Endothelial cell (in vitro differentiated cells): Measurements from ENCODE around the gene OR2Y1. TPM values are rescaled to one million over a fixed set of nuclear protein-coding genes. Genes with fewer than 3 reads are reported as not detected.

Experiments
- DNase-seq: peaks from one replicate; pipeline ENCODE4 v3.0.0; 2021; ENCODE audit warnings: low spot score
- H3K27ac Mint-ChIP-seq: one replicate; pipeline ENCODE4 v1.8.0; 2021; ENCODE audit warnings: mixed read lengths, inconsistent platforms; ENCODE audit not compliant: unreplicated experiment
- H3K27me3 Mint-ChIP-seq: one replicate; pipeline ENCODE4 v1.8.0; 2021; ENCODE audit warnings: mild to moderate bottlenecking, moderate library complexity, mixed read lengths, inconsistent platforms; ENCODE audit not compliant: unreplicated experiment
- H3K36me3 Mint-ChIP-seq: one replicate; pipeline ENCODE4 v1.8.0; 2021; ENCODE audit warnings: mild to moderate bottlenecking, low read depth, mixed read lengths, inconsistent platforms; ENCODE audit not compliant: unreplicated experiment
- H3K4me1 Mint-ChIP-seq: one replicate; pipeline ENCODE4 v1.8.0; 2021; ENCODE audit warnings: mild to moderate bottlenecking, mixed read lengths, inconsistent platforms; ENCODE audit not compliant: unreplicated experiment
- H3K4me3 Mint-ChIP-seq: one replicate; pipeline ENCODE4 v1.8.0; 2021; ENCODE audit warnings: mild to moderate bottlenecking, mixed read lengths, inconsistent platforms; ENCODE audit not compliant: unreplicated experiment
- H3K9me3 Mint-ChIP-seq: one replicate; pipeline ENCODE4 v1.8.0; 2021; ENCODE audit warnings: mixed read lengths, inconsistent platforms; ENCODE audit not compliant: unreplicated experiment
- total RNA-seq: library from RNA; stranded (reverse); fragmentation: NEBNext Ultra II Directional; extraction: Animal tissue kit (Norgen Biotek cat#: 25700); gene quantifications from one replicate; pipeline ENCODE4 v1.2.1, GENCODE V29; 2021; ENCODE audit not compliant: unreplicated experiment
- TF ChIP-seq, protein P1 (sequence below): fragments of 200-600 bp; sonication (generic); IDR thresholded peaks from one replicate; pipeline ENCODE4 v1.5.0; 2021; ENCODE audit warnings: antibody characterized with exemption; ENCODE audit not compliant: unreplicated experiment

The OR2Y1 gene
- total RNA-seq, 1 donor from 2014 or later = not detected

DNA sequence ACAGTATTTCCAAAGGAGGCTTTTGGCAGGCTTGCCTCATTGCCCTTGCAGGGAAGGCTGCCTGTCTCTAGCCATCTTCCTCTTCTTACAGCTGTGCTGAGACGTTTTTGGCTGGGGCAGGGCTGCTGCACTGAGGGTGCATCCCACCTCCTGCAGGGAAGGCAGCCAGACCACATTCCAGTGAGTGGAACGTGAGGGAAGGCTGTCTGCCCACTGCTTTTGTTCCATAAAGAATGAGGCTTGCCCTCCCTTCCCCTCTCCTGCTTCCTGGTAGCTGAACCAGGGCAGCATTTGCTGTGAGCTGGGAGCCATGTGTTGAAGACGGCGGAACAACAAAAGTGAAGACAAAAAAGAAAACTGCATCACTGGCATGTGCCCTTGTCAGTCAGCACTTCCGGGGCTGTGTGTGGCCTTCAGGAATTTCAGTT is 46.0 kb upstream of the OR2Y1 start:
- H3K27ac Mint-ChIP-seq = peak overlapping the region; percentile 100
- TF ChIP-seq, protein P1, sequence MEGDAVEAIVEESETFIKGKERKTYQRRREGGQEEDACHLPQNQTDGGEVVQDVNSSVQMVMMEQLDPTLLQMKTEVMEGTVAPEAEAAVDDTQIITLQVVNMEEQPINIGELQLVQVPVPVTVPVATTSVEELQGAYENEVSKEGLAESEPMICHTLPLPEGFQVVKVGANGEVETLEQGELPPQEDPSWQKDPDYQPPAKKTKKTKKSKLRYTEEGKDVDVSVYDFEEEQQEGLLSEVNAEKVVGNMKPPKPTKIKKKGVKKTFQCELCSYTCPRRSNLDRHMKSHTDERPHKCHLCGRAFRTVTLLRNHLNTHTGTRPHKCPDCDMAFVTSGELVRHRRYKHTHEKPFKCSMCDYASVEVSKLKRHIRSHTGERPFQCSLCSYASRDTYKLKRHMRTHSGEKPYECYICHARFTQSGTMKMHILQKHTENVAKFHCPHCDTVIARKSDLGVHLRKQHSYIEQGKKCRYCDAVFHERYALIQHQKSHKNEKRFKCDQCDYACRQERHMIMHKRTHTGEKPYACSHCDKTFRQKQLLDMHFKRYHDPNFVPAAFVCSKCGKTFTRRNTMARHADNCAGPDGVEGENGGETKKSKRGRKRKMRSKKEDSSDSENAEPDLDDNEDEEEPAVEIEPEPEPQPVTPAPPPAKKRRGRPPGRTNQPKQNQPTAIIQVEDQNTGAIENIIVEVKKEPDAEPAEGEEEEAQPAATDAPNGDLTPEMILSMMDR = no peak
- peaks cover 40% of the 10 kb centered on the region for H3K4me1 Mint-ChIP-seq
- no peaks in the 10 kb centered on the region for H3K9me3 Mint-ChIP-seq
- H3K27me3 Mint-ChIP-seq = peaks cover 10% of the 10 kb centered on the region
- peak overlapping the region; percentile 84 for H3K4me3 Mint-ChIP-seq
- peak; percentile 47 for DNase-seq
- peaks cover 5% of the 10 kb centered on the region for H3K36me3 Mint-ChIP-seq

DNA sequence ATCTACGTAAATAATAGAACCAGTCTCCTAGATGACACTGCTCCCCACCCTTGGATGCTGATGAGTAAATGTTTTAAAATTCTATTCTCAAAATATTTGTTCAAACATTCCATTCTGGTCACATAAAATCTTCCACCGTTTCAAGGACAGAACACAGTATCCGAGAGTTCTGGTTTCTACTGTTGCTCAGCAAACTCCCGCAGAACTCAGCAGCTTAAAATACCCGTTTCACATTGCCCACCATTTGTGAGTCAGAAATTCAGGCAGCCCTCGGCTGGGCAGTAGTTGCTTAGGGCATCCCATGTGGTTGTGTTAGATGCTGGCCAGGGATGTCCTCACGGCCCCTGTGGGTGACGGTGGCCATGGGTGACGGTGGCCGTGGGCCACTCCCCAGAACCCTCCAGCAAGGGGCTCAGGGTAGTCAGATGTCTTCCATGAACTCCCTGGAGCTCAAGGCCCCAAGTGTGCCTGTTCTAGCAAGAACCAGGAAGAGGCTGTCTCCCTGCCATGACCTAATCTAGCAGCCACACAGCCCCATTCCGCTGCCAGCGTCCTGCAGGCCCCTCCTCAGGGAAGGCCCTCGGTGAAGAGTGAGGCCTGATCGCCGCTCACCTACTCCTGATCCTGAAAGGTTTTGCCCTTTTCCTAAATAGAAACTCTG is 45.4 kb upstream of the OR2Y1 start:
- Mint-ChIP-seq H3K36me3 (peaks cover 1% of the 10 kb centered on the region), H3K4me3 (peak overlapping the region; percentile 84), H3K27me3 (peaks cover 9% of the 10 kb centered on the region), H3K9me3 (no peaks in the 10 kb centered on the region), H3K4me1 (peaks cover 35% of the 10 kb centered on the region), H3K27ac (peak overlapping the region; percentile 100)
- no peak for DNase-seq
- TF ChIP-seq, protein P1 = no peak

DNA sequence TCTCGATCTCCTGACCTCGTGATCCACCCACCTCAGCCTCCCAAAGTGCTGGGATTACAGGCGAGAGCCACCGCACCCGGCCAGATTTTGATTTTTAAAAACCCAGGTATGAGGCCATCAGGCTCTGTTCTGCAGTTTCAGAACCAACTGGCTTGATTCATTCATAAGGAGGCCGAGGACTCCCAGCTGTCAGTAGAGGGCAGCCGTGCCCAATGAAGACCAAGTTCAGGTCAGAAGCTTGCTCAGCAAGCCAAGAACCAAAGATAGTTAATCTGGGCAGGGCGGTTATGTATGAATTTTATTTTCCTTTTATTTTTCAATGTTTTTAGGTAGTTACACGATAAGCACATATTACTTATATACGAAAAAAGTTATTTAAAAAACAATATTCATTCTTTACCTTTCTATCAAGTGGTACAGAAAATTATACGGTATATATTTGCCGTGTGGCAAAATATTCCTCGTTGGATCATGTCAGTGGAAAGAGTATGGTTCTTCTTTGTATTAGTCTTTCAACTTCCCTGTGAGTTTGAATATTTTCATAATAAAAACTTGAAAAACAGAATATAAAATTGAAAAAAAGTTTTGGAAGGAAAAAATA is 44.7 kb upstream of the OR2Y1 start:
- no peak overlapping the region for H3K27ac Mint-ChIP-seq
- DNase-seq = peak; percentile 68

DNA sequence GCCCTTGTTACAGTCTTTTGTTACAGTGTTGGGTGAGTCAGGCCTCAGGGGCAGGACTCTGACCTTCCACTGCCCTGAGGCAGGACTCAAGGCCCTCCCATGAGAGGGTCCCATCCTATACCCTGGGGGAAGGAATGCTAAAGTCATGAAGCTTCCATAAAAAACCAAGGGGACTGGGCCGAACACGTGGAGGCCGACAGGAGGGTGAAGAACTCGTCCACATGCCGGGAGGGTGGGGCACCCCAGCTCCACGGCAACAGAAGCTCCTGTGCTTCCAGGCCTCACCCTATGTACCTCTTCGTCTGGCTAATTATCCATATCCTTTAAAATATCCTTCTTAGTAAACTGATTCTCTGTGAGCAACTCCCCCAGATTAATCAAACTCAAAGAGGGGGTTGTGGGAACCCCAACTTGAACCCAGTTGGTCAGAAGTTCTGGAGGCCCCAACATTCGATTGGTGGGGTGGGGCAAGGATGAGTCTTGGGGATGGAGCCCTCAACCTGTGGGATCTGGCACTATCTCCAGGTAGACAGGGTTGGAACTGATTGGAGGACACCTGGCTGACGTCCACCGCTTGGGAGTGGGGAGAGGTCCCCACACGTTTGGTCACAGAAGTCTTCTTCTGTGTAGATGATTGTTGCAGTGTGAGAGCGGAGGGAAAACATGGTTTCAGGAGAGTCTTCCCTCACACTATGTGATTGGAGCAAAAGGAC is 43.6 kb upstream of the OR2Y1 start:
- H3K36me3 Mint-ChIP-seq = no peaks in the 10 kb centered on the region
- peak overlapping the region; percentile 26 for H3K27ac Mint-ChIP-seq
- DNase-seq = no peak
- H3K27me3 Mint-ChIP-seq = peaks cover 8% of the 10 kb centered on the region
- H3K9me3 Mint-ChIP-seq = no peaks in the 10 kb centered on the region
- TF ChIP-seq, protein P1 = no peak
- peaks cover 34% of the 10 kb centered on the region for H3K4me1 Mint-ChIP-seq
- H3K4me3 Mint-ChIP-seq = peak overlapping the region; percentile 16

More for the DNA sequence above, 44.7 kb upstream of the OR2Y1 start:
- no peaks in the 10 kb centered on the region for H3K36me3 Mint-ChIP-seq
- peaks cover 34% of the 10 kb centered on the region for H3K4me1 Mint-ChIP-seq
- no peaks in the 10 kb centered on the region for H3K9me3 Mint-ChIP-seq
- TF ChIP-seq, protein P1 = no peak
- H3K27me3 Mint-ChIP-seq = peaks cover 8% of the 10 kb centered on the region
- no peak overlapping the region for H3K4me3 Mint-ChIP-seq
